ENCODE measurements around the gene CTNNBL1. TPM values are rescaled to one million over a fixed set of nuclear protein-coding genes. Genes with fewer than 3 reads are reported as not detected.

Gene CTNNBL1
- total and polyA plus RNA-seq, 2 of the 4 experiments (the other 2 are of a cell fraction), result 29.9 to 34.1 TPM

- Histone ChIP-seq H2AFZ (replicated peaks; ENCODE audit: low read length, poor library complexity) (no peak overlapping the region), H3K18ac (ENCODE audit: low read depth, low read length) (no peak overlapping the region), H3K9ac (ENCODE audit: low read depth, low read length) (no peak overlapping the region), H3K9me3 (ENCODE audit: control insufficient read depth, insufficient read depth, low read length) (no peaks in the 10 kb centered on the region), H3K4me3 (ENCODE audit: insufficient read depth, low read depth, low read length) (no peak overlapping the region), H2BK5ac (ENCODE audit: low read depth, low read length, poor library complexity, severe bottlenecking) (no peak overlapping the region), H3K4me1 (ENCODE audit: control insufficient read depth, insufficient read depth, low read length) (no peaks in the 10 kb centered on the region; the same call in 1 of the 2 replicates), H3K56ac (ENCODE audit: extremely low read depth, insufficient read depth, low read length) (no peak overlapping the region), H3K79me1 (ENCODE audit: low read depth in 1 of 2, low read length in 2 of 2) (no peaks in the 10 kb centered on the region; a peak in 1 of 4 replicates), H2AK9ac (replicated peaks; ENCODE audit: low read depth, low read length, poor library complexity) (no peak overlapping the region), H2BK120ac (ENCODE audit: low read depth, low read length) (no peak overlapping the region), H3K4ac (ENCODE audit: low read depth, low read length) (no peak overlapping the region), H2AK5ac (ENCODE audit: low read depth, low read length) (no peak overlapping the region), H3K27ac (ENCODE audit: insufficient read depth, low read length) (no peak overlapping the region), H3K14ac (replicated peaks; ENCODE audit: low read depth, low read length) (no peak overlapping the region), H3K4me2 (ENCODE audit: low read depth, low read length) (no peak overlapping the region; the same call in 1 of the 2 replicates), H4K5ac (ENCODE audit: low read depth, low read length) (no peak overlapping the region), H3K36me3 (ENCODE audit: control insufficient read depth, insufficient read depth, low read length) (peaks cover 7% of the 10 kb centered on the region), H2BK20ac (ENCODE audit: low read depth, low read length) (no peak overlapping the region), H3K23ac (ENCODE audit: low read depth, low read length) (no peak overlapping the region), H3K27me3 (ENCODE audit: control insufficient read depth, insufficient read depth, low read length) (no peaks in the 10 kb centered on the region), H3K9me1 (ENCODE audit: insufficient read depth, low read length) (peaks cover 7% of the 10 kb centered on the region; the same call in 1 of the 2 replicates), H4K20me1 (ENCODE audit: insufficient read depth, low read length) (no peaks in the 10 kb centered on the region), H4K91ac (ENCODE audit: insufficient read depth, low read depth, low read length) (no peak overlapping the region), H2BK15ac (ENCODE audit: low read depth, low read length) (no peak overlapping the region), H4K8ac (ENCODE audit: low read depth in 2 of 2, low read length in 2 of 2) (no peak overlapping the region)
- DNase-seq (no peak), ATAC-seq (ENCODE audit: low read depth) (no peak; the same call in 1 of the 2 replicates)
- dilution Hi-C loops (cut with HindIII; ENCODE audit: low sequenced_read_pairs, unreplicated experiment) (no loop called here), intact Hi-C loops (cut with micrococcal nuclease) (no loop called here), in situ Hi-C loops (cut with MboI; ENCODE audit: low sequenced_read_pairs) (no loop called here)
- TF ChIP-seq MAZ (IDR thresholded peaks at IDR 0.05; ENCODE audit: borderline replicate concordance, low read depth, low read length) (no peak), RCOR1 (IDR thresholded peaks at IDR 0.05; ENCODE audit: insufficient replicate concordance, low read length) (no peak)
- TF ChIP-seq, protein P1, sequence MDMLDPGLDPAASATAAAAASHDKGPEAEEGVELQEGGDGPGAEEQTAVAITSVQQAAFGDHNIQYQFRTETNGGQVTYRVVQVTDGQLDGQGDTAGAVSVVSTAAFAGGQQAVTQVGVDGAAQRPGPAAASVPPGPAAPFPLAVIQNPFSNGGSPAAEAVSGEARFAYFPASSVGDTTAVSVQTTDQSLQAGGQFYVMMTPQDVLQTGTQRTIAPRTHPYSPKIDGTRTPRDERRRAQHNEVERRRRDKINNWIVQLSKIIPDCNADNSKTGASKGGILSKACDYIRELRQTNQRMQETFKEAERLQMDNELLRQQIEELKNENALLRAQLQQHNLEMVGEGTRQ (IDR thresholded peaks at IDR 0.05; ENCODE audit: low read depth, low read length), result no peak
- CTCF ChIA-PET, result interaction anchor here (1.2 kb wide), 1 partner anchor 380 kb away, joined by 3 read pairs; no protein-coding TSS in a partner anchor
- no TSS peak for BruUV-seq (replicated peaks)
- no CpG with 5 or more reads among the region's 6 CpGs for WGBS, 2 experiments (ENCODE audit: extremely low coverage in 2 of 2, insufficient read length in 1 of 2)
- POLR2A ChIA-PET (ENCODE audit: unreplicated experiment), result no interaction called here
Measured at GRCh38 chr20:37841971-37842370, 148.1 kb downstream of the CTNNBL1 start.
